Measurements from ENCODE around the gene TMEM30A.

Gene TMEM30A

DNA sequence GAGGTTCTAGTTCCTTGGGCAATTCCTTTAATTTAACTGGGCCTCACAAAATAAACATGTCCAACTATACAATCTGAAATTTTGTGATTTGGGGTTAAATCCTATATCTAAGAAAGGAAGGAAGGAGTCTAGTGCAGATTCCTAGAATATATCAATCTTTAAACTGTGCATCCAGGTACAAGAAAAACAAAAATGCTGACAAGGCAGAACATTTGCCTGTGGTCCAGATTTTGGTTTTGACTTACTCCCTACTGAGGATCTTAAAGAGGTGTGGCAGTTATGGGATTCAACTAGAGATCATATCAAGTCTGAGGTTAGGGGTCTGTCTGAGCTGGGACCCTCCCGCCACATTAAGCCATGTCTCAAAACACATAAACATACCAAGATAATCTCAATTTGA is 23.3 kb downstream of the TMEM30A start:
- Histone ChIP-seq H3K9ac (ENCODE audit: low read length) (no peak overlapping the region), H3K4me1 (ENCODE audit: control insufficient read depth, insufficient read depth, low read length) (no peaks in the 10 kb centered on the region), H3K9me3 (ENCODE audit: control insufficient read depth, low read length) (no peaks in the 10 kb centered on the region), H3K27me3 (replicated peaks; ENCODE audit: control insufficient read depth, insufficient read depth, low read length) (no peaks in the 10 kb centered on the region), H3K4me3 (ENCODE audit: low read length) (no peak overlapping the region), H3K36me3 (ENCODE audit: control insufficient read depth, insufficient read depth, low read length, severe bottlenecking) (peaks cover 60% of the 10 kb centered on the region)
- DNase-seq (ENCODE audit: low read depth), result no peak

DNA sequence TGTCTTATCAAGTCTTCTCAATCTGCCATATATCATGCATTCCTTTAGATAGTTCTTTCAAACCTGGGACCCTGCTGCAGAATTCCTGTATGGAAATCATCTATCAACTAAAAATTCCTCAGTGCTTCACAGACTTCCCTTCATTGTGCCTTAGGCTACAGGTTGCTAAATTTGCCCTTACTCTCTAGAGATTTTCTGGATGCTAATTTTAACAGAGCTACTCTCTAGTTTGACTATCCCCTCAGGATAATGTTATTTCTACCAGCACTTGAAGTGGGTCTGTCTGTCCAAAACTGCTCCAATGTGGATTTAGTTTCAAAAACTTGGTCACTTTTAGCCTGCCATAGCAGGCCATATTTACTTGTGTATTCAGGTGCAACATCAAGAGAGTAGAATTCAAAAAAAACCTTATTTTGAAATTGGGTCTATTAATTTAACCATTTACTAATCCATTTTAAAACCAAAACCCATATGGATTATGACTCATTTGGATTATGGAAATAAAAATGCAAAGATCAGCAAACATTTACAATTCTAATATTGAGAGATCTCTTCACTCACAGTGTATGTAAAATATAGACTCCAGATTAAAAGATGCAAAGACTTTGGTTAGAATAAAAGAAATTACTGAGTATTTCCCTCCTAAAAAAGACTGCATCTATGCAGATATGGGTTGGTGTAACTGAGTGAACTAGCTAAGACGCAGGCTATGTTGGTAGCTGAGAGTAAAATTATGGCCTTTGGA is 27.1 kb downstream of the TMEM30A start:
- no peak overlapping the region for H3K4me3 ChIP-seq (ENCODE audit: low read length)
- H3K9ac ChIP-seq (ENCODE audit: low read length), result no peak overlapping the region
- H3K9me3 ChIP-seq (ENCODE audit: control insufficient read depth, low read length), result no peaks in the 10 kb centered on the region
- no peaks in the 10 kb centered on the region for H3K4me1 ChIP-seq (ENCODE audit: control insufficient read depth, insufficient read depth, low read length)
- no peaks in the 10 kb centered on the region for H3K27me3 ChIP-seq (replicated peaks; ENCODE audit: control insufficient read depth, insufficient read depth, low read length)
- DNase-seq (ENCODE audit: low read depth), result no peak
- peaks cover 76% of the 10 kb centered on the region for H3K36me3 ChIP-seq (ENCODE audit: control insufficient read depth, insufficient read depth, low read length, severe bottlenecking)

DNA sequence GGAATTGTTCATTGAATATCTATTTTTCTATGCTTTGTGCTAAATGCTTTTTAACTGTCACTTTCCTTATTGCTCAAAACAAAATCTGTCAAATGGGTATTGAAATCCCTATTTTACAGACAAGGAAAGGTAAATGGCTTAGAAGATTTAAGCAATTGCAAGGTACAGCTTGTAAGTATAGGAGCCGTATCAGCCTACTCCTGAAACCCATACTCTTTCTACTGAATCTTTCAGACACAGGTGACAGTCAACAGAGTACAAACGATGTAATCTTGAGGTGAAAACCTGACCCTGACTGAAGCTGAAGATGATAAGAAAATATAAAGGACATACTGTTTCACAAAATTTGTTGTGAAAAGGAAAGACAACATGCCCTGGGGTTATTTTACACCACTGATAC is 34.0 kb downstream of the TMEM30A start:
- Histone ChIP-seq H3K4me1 (ENCODE audit: control insufficient read depth, insufficient read depth, low read length) (peaks cover 6% of the 10 kb centered on the region), H3K9ac (ENCODE audit: low read length) (no peak overlapping the region), H3K9me3 (ENCODE audit: control insufficient read depth, low read length) (no peaks in the 10 kb centered on the region), H3K36me3 (ENCODE audit: control insufficient read depth, insufficient read depth, low read length, severe bottlenecking) (peaks cover 23% of the 10 kb centered on the region), H3K27me3 (replicated peaks; ENCODE audit: control insufficient read depth, insufficient read depth, low read length) (no peaks in the 10 kb centered on the region), H3K4me3 (ENCODE audit: low read length) (no peak overlapping the region)
- DNase-seq (ENCODE audit: low read depth), result no peak

DNA sequence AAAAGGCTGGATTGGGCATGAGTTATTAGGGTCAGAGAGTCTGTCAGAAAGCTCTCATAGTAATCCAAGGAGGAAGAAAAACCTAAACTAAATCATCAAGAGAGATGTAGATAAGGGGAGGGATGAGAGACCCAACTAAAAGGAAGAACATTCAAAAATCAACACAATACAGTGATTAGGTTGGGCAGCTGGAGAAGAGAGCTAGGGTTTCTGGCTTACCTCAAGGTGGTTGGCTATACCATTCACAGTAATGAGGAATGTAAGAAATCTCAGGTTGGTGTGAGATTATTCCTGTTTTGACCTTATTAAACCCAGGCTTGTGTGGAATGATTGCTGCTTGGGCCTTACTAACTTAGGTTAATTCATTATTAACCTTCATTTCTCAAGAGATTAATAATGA is 34.8 kb downstream of the TMEM30A start:
- DNase-seq (ENCODE audit: low read depth), result no peak
- Histone ChIP-seq H3K36me3 (ENCODE audit: control insufficient read depth, insufficient read depth, low read length, severe bottlenecking) (peaks cover 16% of the 10 kb centered on the region), H3K4me1 (ENCODE audit: control insufficient read depth, insufficient read depth, low read length) (peaks cover 7% of the 10 kb centered on the region)

DNA sequence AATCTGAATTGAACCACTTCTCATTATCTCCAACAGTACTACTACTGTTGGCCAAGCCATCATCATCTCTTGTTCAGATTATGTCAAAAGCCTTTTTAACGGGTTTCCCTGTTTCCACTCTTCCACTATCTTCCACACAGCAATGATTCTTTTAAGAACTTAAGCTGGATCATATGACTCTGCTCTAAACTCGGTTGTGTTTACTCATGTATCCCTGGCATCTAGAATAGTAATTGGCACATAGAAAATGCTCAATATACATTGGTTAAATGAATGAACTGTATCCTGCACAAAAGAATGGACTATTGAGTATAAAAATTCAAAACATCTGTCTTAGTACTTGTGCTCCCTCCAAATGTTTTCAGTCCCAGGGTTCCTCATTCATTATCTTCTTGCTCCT is 38.2 kb downstream of the TMEM30A start:
- DNase-seq (ENCODE audit: low read depth), result peak; percentile 5
- peaks cover 17% of the 10 kb centered on the region for H3K4me1 ChIP-seq (ENCODE audit: control insufficient read depth, insufficient read depth, low read length)
- no peak overlapping the region for H3K4me3 ChIP-seq (ENCODE audit: low read length)
- H3K36me3 ChIP-seq (ENCODE audit: control insufficient read depth, insufficient read depth, low read length, severe bottlenecking), result no peaks in the 10 kb centered on the region
- H3K9me3 ChIP-seq (ENCODE audit: control insufficient read depth, low read length), result no peaks in the 10 kb centered on the region
- no peak overlapping the region for H3K9ac ChIP-seq (ENCODE audit: low read length)
- H3K27me3 ChIP-seq (replicated peaks; ENCODE audit: control insufficient read depth, insufficient read depth, low read length), result no peaks in the 10 kb centered on the region

More for the DNA sequence above, 34.8 kb downstream of the TMEM30A start:
- H3K9ac ChIP-seq (ENCODE audit: low read length), result no peak overlapping the region
- no peak overlapping the region for H3K4me3 ChIP-seq (ENCODE audit: low read length)
- no peaks in the 10 kb centered on the region for H3K9me3 ChIP-seq (ENCODE audit: control insufficient read depth, low read length)
- no peaks in the 10 kb centered on the region for H3K27me3 ChIP-seq (replicated peaks; ENCODE audit: control insufficient read depth, insufficient read depth, low read length)

DNA sequence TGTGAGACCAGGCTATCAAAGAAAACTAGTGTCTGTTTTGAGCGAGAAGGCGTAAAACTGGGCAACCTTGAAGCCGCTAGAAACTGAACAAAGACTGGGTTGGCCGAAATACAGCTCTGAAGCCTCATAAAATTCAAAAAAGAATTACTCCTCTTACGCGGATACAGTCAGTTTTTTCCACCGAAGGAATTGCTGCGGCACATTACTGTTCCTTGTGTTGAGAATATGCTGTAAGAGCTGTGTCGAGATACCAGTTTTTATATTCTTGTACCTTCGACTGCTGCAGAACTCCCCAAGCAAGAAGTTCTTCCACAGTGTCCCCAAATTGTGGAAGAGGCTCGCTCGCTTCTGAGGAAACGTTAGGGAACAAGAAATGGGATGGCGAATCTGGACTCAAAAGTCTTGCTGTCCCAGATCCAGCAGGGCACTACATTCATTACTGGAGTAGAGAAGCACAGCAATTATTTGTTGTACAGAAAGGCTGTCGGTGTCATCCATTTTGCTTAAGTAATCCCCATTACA is 40.5 kb downstream of the TMEM30A start:
- Histone ChIP-seq H3K9me3 (ENCODE audit: control insufficient read depth, low read length) (no peaks in the 10 kb centered on the region), H3K4me1 (ENCODE audit: control insufficient read depth, insufficient read depth, low read length) (peaks cover 21% of the 10 kb centered on the region), H3K27me3 (replicated peaks; ENCODE audit: control insufficient read depth, insufficient read depth, low read length) (no peaks in the 10 kb centered on the region), H3K4me3 (ENCODE audit: low read length) (peak overlapping the region; percentile 99), H3K9ac (ENCODE audit: low read length) (peak overlapping the region; percentile 96), H3K36me3 (ENCODE audit: control insufficient read depth, insufficient read depth, low read length, severe bottlenecking) (peaks cover 19% of the 10 kb centered on the region)
- DNase-seq (ENCODE audit: low read depth), result no peak

DNA sequence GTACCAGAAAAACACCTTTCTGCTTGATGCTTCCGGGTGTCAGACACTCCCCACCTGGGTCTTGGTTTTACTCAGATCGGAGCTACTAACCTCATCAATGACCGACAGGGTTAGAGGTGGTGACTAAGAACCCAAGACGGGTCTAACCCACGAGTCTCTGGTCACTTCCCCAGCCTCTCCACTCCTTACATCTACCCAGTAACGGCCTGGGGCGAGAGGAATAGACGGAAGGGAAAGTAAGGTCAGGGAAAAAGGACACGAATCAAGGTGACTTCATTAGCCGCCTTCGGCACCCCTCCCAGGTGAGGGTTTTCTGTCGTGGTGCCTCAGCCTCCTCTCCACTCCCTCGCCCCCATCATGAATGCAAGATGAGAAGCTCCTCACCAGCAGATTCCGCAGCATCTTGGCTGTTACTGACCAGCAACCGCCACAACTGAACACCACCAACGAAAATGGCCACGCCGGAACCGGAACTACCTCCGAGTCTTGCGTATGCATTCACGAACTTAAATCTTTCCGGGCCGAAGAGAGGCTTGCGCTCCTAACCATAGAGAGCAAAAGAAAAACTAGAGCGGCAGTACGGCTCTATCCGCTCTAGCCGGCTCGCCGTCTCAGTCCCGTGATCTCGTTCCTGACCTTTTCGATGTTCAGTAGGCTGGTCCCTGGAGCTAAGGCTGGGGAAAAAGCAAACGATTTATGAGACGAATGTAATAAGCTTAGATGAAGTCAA is 41.1 kb downstream of the TMEM30A start, which contains the start of gene COX7A2:
COX7A2 (minus strand) TSS at position 469 of the 730 bp plus-strand sequence; CDS start at position 402, 67 bp downstream.
- H3K9me3 ChIP-seq (ENCODE audit: control insufficient read depth, low read length), result no peaks in the 10 kb centered on the region
- peaks cover 21% of the 10 kb centered on the region for H3K4me1 ChIP-seq (ENCODE audit: control insufficient read depth, insufficient read depth, low read length)
- no peaks in the 10 kb centered on the region for H3K27me3 ChIP-seq (replicated peaks; ENCODE audit: control insufficient read depth, insufficient read depth, low read length)
- H3K36me3 ChIP-seq (ENCODE audit: control insufficient read depth, insufficient read depth, low read length, severe bottlenecking), result peaks cover 25% of the 10 kb centered on the region
- H3K9ac ChIP-seq (ENCODE audit: low read length), result peak within 1 kb of the TSS; percentile 96
- DNase-seq (ENCODE audit: low read depth), result peak; percentile 97
- H3K4me3 ChIP-seq (ENCODE audit: low read length), result peak within 1 kb of the TSS; percentile 99

DNA sequence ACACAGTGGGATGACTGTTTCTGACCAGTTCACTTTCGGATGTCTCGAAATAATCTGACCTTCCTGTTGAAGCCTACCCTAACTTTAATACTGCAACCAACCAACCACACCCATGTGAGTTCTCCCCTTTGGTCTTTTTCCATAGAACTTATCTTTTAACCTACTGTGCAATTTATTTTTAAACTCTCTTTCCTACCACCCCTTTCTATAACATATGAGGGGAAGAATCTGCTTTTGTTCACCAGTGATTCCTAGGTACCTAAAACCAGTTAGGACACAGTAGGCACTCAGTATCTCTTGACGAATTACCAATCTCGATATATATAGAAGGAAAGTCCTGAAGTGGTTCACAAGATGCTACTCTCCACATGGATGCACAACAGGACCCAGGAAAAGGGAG is 48.0 kb downstream of the TMEM30A start:
- Histone ChIP-seq H3K27me3 (replicated peaks; ENCODE audit: control insufficient read depth, insufficient read depth, low read length) (no peaks in the 10 kb centered on the region), H3K36me3 (ENCODE audit: control insufficient read depth, insufficient read depth, low read length, severe bottlenecking) (peaks cover 47% of the 10 kb centered on the region), H3K4me1 (ENCODE audit: control insufficient read depth, insufficient read depth, low read length) (peaks cover 42% of the 10 kb centered on the region), H3K9ac (ENCODE audit: low read length) (no peak overlapping the region), H3K9me3 (ENCODE audit: control insufficient read depth, low read length) (no peaks in the 10 kb centered on the region), H3K4me3 (ENCODE audit: low read length) (no peak overlapping the region)
- no peak for DNase-seq (ENCODE audit: low read depth)

DNA sequence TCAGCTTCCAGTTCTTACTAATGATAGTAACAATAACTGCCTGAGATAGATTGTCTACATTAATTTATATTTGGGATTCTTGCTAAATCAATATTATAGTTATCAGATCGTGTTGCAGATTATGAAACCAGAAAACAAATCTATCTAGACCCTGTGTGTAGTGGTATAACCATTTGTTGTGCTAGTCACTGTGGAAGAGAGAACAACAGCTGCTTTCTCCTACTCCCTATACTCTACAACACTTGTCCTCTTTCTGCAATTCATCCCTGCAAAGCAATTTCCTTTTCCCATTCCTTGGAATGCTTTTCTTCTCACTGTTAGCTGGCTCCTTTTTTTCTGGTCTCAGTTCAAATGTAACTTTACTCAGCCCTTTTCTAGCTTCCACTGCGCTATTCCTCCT is 49.3 kb downstream of the TMEM30A start:
- Histone ChIP-seq H3K9me3 (ENCODE audit: control insufficient read depth, low read length) (no peaks in the 10 kb centered on the region), H3K4me3 (ENCODE audit: low read length) (no peak overlapping the region)

DNA sequence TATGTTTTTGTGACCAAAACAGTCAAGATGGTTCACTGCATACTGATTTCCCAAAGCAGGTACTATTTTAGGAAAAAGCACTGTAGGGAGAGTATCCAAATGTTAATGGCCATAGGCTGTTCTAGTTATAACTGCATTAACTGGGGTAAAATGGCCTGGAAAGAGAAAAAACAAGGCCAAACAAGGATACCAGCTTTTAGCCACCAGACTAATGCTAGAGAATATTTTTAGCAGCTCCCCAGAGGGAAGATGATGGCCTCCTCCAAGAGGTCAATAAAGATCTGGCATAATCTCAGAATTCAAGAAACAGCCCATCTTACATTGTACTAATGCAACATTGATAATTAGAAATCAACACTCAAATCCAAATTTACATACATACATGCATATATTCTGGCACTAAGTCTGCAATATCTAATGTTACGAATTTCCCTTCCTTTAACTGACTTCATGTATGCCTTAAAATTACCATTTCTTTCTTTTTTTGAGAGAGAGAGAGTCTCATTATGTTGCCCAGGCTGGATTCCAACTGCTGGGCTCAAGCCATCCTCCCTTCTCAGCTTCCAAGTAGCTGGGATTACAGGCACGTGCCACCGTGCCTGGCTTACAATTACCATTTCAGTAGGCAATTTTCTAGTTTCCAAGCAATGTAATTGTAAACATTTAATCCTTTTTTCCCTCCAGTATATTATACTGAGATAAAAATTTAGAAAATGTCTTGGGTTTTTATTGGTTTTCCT is 50.3 kb downstream of the TMEM30A start:
- Histone ChIP-seq H3K4me1 (ENCODE audit: control insufficient read depth, insufficient read depth, low read length) (peaks cover 38% of the 10 kb centered on the region), H3K9me3 (ENCODE audit: control insufficient read depth, low read length) (no peaks in the 10 kb centered on the region), H3K27me3 (replicated peaks; ENCODE audit: control insufficient read depth, insufficient read depth, low read length) (no peaks in the 10 kb centered on the region), H3K36me3 (ENCODE audit: control insufficient read depth, insufficient read depth, low read length, severe bottlenecking) (peaks cover 30% of the 10 kb centered on the region), H3K9ac (ENCODE audit: low read length) (peak overlapping the region; percentile 32), H3K4me3 (ENCODE audit: low read length) (peak overlapping the region; percentile 22)
- DNase-seq (ENCODE audit: low read depth), result no peak

More for the DNA sequence above, 49.3 kb downstream of the TMEM30A start:
- H3K27me3 ChIP-seq (replicated peaks; ENCODE audit: control insufficient read depth, insufficient read depth, low read length), result no peaks in the 10 kb centered on the region
- no peak overlapping the region for H3K9ac ChIP-seq (ENCODE audit: low read length)
- peaks cover 38% of the 10 kb centered on the region for H3K4me1 ChIP-seq (ENCODE audit: control insufficient read depth, insufficient read depth, low read length)
- H3K36me3 ChIP-seq (ENCODE audit: control insufficient read depth, insufficient read depth, low read length, severe bottlenecking), result peaks cover 38% of the 10 kb centered on the region
- DNase-seq (ENCODE audit: low read depth), result no peak

DNA sequence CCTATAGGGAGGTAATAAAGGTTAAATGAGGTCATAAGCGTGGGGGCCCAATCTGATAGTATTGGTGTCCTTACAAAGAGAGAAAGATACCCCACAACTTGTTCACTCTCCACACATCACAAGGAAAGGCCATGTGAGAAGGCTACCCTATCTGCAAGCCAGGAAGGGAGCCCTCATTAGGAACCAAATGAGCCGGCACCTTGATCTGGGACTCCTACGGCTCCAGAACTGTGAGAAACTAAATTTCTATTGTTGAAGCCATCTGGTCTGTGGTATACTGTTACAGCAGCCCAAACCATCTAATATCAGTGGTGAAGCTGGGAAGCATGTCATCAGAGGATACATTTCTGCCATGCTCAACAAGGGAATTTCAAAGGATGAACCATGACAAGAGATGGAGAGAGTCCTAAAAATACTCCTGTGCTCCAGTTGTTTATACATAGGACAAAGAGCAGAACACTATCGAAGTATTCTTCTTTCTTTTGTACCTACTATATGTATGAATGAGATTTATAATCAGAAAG is 51.4 kb downstream of the TMEM30A start:
- Histone ChIP-seq H3K4me3 (ENCODE audit: low read length) (no peak overlapping the region), H3K36me3 (ENCODE audit: control insufficient read depth, insufficient read depth, low read length, severe bottlenecking) (peaks cover 21% of the 10 kb centered on the region), H3K9me3 (ENCODE audit: control insufficient read depth, low read length) (no peaks in the 10 kb centered on the region), H3K9ac (ENCODE audit: low read length) (no peak overlapping the region), H3K27me3 (replicated peaks; ENCODE audit: control insufficient read depth, insufficient read depth, low read length) (no peaks in the 10 kb centered on the region), H3K4me1 (ENCODE audit: control insufficient read depth, insufficient read depth, low read length) (peaks cover 38% of the 10 kb centered on the region)
- DNase-seq (ENCODE audit: low read depth), result no peak

All from adipocyte (in vitro differentiated cells).